22Rv1 (cell line): ENCODE measurements around the gene IRS2.

Experiments
- H3K27ac ChIP-seq: fragments of 450-650 bp; 2 replicates; pipeline ENCODE4 v1.5.1; 2017
- ZFX ChIP-seq: fragments of 450-650 bp; IDR thresholded peaks from 2 replicates; pipeline ENCODE4 v1.6.1; 2017; ENCODE audit warnings: antibody characterized with exemption, borderline replicate concordance
- TF ChIP-seq, protein P1 (sequence below): fragments of 450-650 bp; IDR thresholded peaks from 2 replicates; pipeline ENCODE4 v1.5.1; 2017; ENCODE audit warnings: mild to moderate bottlenecking

Gene IRS2

DNA sequence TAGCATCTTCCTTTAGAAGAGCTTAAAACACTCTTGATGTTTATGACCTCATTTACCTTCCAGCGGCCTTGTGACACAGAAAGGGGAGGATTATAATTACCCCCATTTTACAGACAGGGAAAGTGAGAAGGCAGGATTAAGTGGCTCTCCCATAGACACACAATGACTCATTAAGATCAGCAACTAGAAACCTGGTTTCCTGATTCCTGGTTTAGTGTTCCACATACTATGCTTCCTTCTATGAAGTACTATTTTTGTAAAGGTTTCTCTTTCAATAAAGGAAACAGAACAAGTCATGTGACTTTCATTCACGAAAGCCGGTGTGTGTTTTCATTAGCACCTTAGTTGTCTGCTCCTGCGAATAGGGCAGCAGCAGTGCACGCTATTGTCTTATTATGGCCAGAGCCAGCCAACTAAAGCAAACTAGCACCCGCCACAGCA lies 8.3 kb downstream of the IRS2 start:
- H3K27ac ChIP-seq = peak overlapping the region; percentile 90
- TF ChIP-seq, protein P1, sequence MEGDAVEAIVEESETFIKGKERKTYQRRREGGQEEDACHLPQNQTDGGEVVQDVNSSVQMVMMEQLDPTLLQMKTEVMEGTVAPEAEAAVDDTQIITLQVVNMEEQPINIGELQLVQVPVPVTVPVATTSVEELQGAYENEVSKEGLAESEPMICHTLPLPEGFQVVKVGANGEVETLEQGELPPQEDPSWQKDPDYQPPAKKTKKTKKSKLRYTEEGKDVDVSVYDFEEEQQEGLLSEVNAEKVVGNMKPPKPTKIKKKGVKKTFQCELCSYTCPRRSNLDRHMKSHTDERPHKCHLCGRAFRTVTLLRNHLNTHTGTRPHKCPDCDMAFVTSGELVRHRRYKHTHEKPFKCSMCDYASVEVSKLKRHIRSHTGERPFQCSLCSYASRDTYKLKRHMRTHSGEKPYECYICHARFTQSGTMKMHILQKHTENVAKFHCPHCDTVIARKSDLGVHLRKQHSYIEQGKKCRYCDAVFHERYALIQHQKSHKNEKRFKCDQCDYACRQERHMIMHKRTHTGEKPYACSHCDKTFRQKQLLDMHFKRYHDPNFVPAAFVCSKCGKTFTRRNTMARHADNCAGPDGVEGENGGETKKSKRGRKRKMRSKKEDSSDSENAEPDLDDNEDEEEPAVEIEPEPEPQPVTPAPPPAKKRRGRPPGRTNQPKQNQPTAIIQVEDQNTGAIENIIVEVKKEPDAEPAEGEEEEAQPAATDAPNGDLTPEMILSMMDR = no peak
- TF ChIP-seq ZFX = no peak

DNA sequence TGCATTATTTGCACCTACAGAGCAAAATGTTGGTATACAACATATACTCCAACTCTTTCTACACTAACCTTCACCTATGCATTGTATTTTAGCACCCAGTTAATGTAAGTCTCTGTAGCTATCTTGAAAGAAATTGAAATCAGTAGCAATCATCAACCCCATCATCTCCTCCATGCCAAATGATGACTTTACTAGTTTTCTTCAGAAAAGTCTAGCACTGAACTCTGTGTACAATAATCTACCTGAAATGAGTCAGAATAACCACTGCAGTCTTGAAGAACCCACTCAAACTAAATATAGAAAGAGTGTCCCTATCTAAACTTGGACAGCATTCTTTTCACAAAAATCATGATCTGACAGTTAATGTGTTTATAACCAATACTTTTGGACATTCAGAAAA lies 9.8 kb downstream of the IRS2 start:
- no peak for TF ChIP-seq ZFX
- TF ChIP-seq, protein P1 = no peak
- H3K27ac ChIP-seq = peak overlapping the region; percentile 90

DNA sequence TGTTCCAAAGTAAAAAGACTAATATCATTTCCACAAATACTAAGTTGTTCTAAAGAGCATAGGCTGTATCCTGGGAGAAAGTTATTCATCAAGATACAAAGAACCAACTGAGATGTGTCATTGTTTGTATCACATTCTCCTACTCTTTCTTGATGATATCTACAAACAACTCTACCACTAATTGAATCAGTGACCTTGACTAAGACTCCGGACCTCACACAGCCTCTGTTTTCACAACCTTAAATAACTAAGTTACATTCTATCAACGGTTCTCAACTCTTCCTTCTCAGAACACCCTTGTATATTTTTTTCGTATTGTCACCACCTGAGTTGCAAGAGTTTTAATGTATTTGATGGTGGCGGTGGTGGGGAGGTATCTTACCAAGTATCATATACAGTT lies 12.6 kb downstream of the IRS2 start:
- TF ChIP-seq, protein P1 = no peak
- TF ChIP-seq ZFX = no peak
- H3K27ac ChIP-seq = peak overlapping the region; percentile 7

DNA sequence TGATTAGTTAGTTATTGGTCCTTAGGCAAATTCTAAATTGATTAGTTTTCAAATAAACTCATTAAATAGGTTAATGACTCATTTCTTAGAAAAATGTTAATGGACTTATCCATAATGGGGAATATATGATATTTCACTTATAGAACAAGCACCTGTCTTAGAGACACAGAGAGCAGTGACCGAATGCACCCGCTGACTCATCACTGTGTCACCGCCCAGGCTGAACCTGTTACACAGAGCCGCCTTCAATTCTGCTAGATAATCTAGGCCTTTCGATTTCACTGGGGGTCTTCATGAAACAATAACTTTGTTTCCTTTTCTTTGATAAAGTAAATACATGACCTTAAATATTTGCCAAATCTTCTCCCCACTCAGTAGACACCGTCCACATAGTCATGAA lies 13.1 kb downstream of the IRS2 start:
- H3K27ac ChIP-seq = peak overlapping the region; percentile 7; the same call in 1 of the 2 replicates
- TF ChIP-seq, protein P1 = no peak
- no peak for TF ChIP-seq ZFX

DNA sequence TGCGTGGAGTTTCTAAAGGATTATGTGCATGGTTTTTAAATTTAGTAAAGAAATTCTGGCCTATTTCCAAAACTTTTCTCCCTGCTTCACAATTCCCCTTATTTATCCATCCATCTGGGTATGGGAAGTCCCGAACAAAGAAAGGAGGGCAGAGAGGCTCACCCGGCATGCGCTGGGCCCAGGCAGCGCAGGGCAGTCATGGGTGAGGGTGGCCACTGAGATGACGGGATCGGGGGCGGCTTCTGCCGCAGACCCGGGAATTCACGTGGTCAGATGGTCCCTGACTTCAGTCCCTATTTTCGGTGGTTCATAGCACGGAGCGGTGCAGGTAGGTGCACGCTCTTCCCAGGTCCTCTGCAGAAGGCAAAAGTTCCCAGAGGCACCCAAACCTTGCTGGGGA lies 14.5 kb downstream of the IRS2 start:
- H3K27ac ChIP-seq = 0 out of 2 replicates have a peak overlapping the region, but pooled peaks have one; percentile 25
- no peak for TF ChIP-seq ZFX
- TF ChIP-seq, protein P1 = no peak

DNA sequence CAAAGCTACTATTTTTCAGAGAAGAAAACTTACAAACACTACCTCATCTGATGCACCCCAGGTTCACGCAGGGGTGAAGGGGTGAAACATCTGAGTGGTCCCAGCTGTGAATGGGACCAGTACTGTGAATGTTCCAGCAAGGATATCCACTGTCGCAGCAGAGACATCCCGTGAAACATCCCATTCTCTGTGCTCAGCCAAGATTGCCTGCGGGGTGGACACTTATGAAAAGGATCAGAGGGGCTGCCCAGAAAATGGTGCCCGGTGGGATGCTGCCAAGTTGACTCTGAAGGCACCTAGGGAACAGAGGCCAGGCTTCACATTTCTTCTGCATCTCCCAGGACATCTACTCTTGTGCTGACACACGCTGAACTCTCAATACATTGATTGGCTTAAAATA lies 15.9 kb downstream of the IRS2 start:
- peak overlapping the region; percentile 36; the same call in 1 of the 2 replicates for H3K27ac ChIP-seq
- TF ChIP-seq, protein P1 = no peak
- TF ChIP-seq ZFX = no peak

DNA sequence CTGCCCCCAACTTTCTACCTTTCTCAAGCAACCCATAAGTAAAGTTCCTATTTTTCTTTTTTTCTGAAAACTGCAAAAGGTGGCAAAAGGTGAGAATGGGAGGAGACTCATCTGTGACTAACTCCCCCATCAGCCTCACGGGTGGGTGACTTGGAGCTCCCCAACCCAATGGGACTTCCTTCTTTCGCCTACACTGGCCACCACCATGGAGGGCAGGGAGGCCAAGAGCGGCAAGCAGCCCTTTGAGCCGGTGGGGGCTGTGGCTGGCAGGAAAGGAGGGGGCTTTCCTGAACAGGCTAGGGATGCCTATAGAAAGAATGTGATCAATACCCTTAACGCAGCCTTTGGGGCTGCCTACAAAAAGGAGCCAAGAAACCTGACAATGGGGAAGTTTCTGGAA lies 16.5 kb downstream of the IRS2 start:
- peak overlapping the region; percentile 36; the same call in 1 of the 2 replicates for H3K27ac ChIP-seq
- TF ChIP-seq ZFX = no peak
- TF ChIP-seq, protein P1 = no peak
